T-helper 2 cell treated with Interferon-gamma antibody and Interleukin-4, amounts not matched to agents 5 μg/mL and 100 μg/mL, for 36 hours (primary cell): ENCODE results near the gene MYT1.
"Not testable (repeated sequence)": the region's sequence is repeated elsewhere in the genome, so short reads cannot be mapped to it uniquely, and the experiment has no call there.

Experiments
- DNase-seq: peaks from one replicate; pipeline ENCODE4 v3.0.0; 2021; ENCODE audit warnings: low spot score
- H3K27ac Mint-ChIP-seq: one replicate; pipeline ENCODE4 v1.8.0; 2021; ENCODE audit warnings: mild to moderate bottlenecking, mixed read lengths
- H3K27me3 Mint-ChIP-seq: one replicate; pipeline ENCODE4 v1.8.0; 2021; ENCODE audit warnings: low read depth, mixed read lengths
- H3K36me3 Mint-ChIP-seq: one replicate; pipeline ENCODE4 v1.8.0; 2021; ENCODE audit warnings: low read depth, mixed read lengths
- H3K4me1 Mint-ChIP-seq: one replicate; pipeline ENCODE4 v1.8.0; 2021; ENCODE audit warnings: low read depth, mixed read lengths
- H3K4me3 Mint-ChIP-seq: one replicate; pipeline ENCODE4 v1.8.0; 2022; ENCODE audit warnings: mild to moderate bottlenecking, moderate library complexity, mixed read lengths
- H3K9me3 Mint-ChIP-seq: one replicate; pipeline ENCODE4 v1.8.0; 2021; ENCODE audit warnings: mixed read lengths

The MYT1 gene

DNA sequence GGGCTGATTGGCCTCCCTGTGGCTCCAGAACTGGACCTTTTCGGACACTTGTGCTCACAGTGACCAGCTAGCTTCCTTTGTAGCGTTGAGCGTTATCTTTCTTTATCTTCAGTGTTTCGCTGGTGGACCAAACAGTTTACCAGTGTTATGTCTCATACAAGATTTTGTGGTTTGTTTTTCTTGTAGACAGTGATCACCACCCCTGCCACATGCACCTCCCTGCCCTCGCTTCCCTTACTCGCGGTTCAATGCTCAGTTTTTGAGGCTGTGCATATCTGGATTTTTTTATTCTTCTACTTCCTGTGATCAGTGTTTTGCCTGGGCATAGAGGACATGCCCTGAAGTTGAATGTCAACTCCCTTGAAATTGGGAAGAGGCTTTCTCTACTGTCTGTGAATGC is 16.4 kb downstream of the MYT1 start:
- peaks cover 6% of the 10 kb centered on the region for H3K9me3 Mint-ChIP-seq
- no peak for DNase-seq
- no peak overlapping the region for H3K4me3 Mint-ChIP-seq
- H3K36me3 Mint-ChIP-seq = no peaks in the 10 kb centered on the region
- no peak overlapping the region for H3K27ac Mint-ChIP-seq
- no peaks in the 10 kb centered on the region for H3K27me3 Mint-ChIP-seq
- H3K4me1 Mint-ChIP-seq = no peaks in the 10 kb centered on the region

DNA sequence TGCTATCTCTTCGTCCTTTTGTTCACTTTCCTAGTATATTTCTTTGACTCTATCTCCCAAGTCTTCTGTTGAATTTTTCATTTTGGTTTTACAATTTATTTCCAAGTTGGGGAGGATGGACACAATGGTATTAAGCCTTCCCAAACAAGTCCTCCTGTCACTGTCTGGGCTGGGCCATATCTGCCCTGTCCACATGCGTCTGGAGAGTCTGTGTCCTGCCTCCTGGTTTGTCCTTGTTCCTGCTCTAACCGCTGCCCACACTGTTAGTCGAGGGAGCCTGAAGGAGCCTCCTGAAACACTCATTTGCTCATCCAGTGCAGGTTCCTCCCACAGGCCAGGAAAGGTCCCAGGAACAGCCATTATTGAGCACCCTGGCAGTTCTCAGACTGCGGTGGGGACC is 17.1 kb downstream of the MYT1 start:
- no peak for DNase-seq
- no peaks in the 10 kb centered on the region for H3K36me3 Mint-ChIP-seq
- peak overlapping the region; percentile 35 for H3K27ac Mint-ChIP-seq
- H3K4me3 Mint-ChIP-seq = no peak overlapping the region
- H3K4me1 Mint-ChIP-seq = no peaks in the 10 kb centered on the region
- peaks cover 7% of the 10 kb centered on the region for H3K9me3 Mint-ChIP-seq
- no peaks in the 10 kb centered on the region for H3K27me3 Mint-ChIP-seq

DNA sequence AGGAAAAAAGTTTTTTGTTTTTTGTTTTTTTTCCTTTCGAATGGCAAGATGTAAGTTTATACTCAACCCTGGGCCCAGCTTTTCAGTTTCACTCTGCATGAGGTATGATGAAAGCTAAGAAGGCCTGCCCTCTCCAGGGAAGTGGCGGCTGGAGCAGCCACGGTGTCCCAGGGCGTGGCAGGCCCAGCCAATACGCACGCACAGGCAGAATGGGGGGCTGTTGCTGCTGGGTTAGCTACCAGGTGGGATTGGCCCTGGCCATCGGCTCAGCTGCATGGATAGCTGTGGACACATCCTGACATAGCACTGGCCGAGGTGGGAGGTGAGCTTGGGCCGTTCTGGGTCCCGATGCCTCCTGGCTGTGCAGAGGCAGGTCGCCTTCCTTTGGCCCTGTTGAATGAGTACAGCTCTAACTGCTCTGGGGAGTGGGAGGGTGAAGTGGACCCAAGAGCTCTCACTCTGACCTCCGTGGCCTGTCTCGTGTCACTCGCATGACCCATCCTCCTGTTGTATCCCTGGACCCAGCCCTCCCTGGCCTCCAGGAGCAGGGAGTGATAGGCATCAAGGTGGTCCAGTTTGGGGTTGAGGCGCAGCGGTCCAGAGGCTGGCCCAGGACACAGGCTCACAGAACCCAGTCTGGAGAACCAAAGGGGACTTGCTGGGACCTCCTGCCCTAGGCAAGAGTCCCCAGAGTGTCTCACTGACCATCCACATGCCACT is 18.1 kb downstream of the MYT1 start:
- DNase-seq = no peak
- Mint-ChIP-seq H3K4me3 (no peak overlapping the region), H3K27me3 (no peaks in the 10 kb centered on the region), H3K4me1 (no peaks in the 10 kb centered on the region), H3K9me3 (peaks cover 9% of the 10 kb centered on the region), H3K36me3 (no peaks in the 10 kb centered on the region), H3K27ac (no peak overlapping the region)

DNA sequence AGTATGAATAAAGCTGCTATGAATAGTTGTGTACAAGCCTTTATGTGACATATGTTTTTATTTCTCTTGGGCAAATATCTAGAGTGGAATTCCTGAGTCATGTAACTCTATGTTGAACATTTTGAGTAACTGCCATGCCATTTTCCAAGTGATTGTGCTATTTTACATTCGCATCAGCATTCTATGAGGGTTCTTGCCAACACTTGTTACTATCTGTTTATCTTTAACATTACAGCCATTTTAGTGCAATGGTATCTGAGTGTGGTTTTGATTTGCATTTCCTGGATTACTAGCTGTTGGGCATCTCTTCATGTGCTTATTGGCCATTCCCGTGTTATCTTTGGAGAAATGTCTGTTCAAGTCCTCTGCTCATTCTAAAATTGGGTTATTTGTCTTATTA is 19.1 kb downstream of the MYT1 start:
- no peak overlapping the region for H3K27ac Mint-ChIP-seq
- H3K4me1 Mint-ChIP-seq = no peaks in the 10 kb centered on the region
- H3K27me3 Mint-ChIP-seq = no peaks in the 10 kb centered on the region
- H3K4me3 Mint-ChIP-seq = no peak overlapping the region
- no peak for DNase-seq
- H3K9me3 Mint-ChIP-seq = peaks cover 9% of the 10 kb centered on the region
- H3K36me3 Mint-ChIP-seq = no peaks in the 10 kb centered on the region

DNA sequence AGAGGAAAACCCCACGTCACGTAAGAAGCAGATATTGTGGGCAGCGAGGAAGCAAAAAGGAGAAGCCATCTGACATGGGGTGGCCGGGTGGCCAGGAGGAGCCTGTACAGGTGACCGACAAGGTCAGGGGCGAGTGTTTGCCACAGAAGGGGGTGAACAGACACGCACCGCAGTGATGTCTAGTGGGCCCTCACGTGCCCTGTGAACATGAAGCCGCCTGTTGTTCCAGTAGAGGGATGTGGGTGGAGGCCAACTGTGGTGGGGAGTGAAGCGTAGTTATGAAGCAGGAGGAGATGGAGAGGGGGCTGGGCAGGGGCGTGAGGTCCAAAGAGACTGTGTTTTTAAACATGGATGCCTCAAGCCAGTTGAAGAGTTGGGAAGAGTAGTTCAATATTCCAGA is 20.5 kb downstream of the MYT1 start:
- DNase-seq = no peak
- H3K4me1 Mint-ChIP-seq = no peaks in the 10 kb centered on the region
- no peaks in the 10 kb centered on the region for H3K36me3 Mint-ChIP-seq
- H3K4me3 Mint-ChIP-seq = no peak overlapping the region
- H3K9me3 Mint-ChIP-seq = peaks cover 9% of the 10 kb centered on the region
- H3K27ac Mint-ChIP-seq = no peak overlapping the region
- H3K27me3 Mint-ChIP-seq = no peaks in the 10 kb centered on the region

DNA sequence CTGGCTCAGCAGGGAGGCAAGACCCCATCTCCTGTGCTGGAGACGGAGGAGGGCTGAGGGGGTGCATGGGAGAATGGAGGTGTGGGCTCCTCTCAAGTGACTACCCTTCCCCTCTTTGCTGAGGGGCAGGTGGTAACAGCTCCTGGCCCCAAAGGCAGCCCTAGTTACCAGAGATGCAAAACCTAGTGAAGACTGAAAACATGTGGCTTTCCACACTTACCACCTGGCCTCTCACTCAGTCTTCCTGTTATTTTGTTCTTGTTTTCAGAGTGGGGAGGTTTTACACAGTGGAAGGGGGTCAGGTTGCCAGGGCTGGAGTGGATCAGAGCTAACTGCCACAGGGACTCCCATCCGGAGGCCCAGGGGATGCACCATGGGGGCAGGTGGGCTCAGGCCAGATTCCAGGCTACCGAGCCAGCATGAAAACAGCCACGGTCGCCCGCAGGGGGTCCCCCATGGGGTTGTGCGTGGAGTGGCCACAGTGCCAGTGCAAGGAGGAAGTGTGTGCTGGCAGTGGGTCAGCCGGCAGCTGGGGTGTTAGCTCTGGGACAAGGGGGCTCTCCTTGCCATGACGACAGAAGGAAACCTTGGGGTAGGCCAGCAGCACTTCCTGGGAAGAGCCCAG is 21.1 kb downstream of the MYT1 start:
- Mint-ChIP-seq H3K27ac (no peak overlapping the region), H3K4me1 (no peaks in the 10 kb centered on the region), H3K4me3 (no peak overlapping the region), H3K9me3 (peaks cover 9% of the 10 kb centered on the region), H3K27me3 (no peaks in the 10 kb centered on the region), H3K36me3 (no peaks in the 10 kb centered on the region)
- DNase-seq = no peak

DNA sequence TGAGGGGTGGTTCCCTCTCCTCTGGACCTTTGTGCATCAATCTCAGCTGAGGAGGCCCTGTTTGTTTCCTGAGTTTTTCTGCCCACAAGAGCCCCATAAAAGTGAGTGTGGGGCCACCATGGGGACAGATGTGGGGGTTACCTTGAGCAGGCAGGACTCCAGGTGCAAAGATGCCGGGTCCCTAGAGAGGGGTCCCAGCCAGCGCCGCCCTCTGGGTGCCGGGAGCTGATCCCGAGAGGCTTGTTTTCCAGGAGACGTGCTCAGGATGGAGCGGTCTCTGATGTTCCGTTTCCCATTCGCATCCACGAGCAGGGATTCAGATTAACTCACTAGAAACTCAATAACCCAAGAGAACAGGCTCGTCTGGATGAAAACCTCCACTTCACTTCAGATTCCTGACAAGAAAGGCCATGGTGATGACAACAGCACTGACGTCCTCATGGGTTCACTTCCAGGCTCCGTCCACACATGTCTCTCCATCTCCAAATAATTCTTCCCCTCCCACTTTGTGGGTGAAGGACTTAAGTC is 21.9 kb downstream of the MYT1 start:
- no peak for DNase-seq
- no peaks in the 10 kb centered on the region for H3K36me3 Mint-ChIP-seq
- H3K4me1 Mint-ChIP-seq = no peaks in the 10 kb centered on the region
- H3K27ac Mint-ChIP-seq = no peak overlapping the region
- H3K4me3 Mint-ChIP-seq = no peak overlapping the region
- peaks cover 9% of the 10 kb centered on the region for H3K9me3 Mint-ChIP-seq
- H3K27me3 Mint-ChIP-seq = no peaks in the 10 kb centered on the region

DNA sequence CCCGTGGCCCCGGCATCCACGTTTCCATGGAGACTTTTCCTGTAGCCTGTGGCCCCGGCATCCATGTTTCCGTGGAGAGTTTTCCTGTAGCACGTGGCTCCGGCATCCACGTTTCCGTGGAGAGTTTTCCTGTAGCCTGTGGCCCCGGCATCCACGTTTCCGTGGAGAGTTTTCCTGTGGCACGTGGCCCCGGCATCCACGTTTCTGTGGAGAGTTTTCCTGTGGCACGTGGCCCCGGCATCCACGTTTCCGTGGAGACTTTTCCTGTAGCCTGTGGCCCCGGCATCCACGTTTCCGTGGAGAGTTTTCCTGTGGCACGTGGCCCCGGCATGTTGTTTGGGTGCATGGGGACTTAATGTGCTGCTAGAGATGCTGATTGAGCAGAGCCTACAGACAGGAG is 23.0 kb downstream of the MYT1 start:
- H3K27me3 Mint-ChIP-seq, H3K4me3 Mint-ChIP-seq, H3K4me1 Mint-ChIP-seq: not testable (repeated sequence)

DNA sequence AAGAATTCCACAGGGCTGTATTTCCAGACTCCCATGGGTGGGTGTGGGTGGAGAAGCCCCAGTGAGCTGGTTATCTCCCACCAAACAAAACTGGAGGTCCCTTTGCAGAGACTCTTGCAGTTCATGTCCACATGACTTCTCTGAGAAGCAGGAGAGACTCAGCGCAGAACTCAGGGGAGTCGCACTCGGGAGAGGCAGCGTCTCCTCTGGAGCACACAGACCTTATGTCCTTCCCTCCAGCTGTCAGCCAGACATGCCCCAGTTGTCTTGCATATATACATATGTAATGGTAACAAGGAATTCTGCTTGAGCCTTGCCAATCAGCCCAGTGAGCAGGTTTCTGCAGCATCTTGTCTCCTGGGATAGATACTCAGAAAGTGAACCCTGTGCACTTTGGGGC is 23.8 kb downstream of the MYT1 start:
- Mint-ChIP-seq H3K9me3 (peaks cover 9% of the 10 kb centered on the region), H3K4me3 (no peak overlapping the region), H3K27ac (no peak overlapping the region), H3K27me3 (no peaks in the 10 kb centered on the region), H3K36me3 (no peaks in the 10 kb centered on the region), H3K4me1 (no peaks in the 10 kb centered on the region)
- DNase-seq = no peak

More for the DNA sequence above, 23.0 kb downstream of the MYT1 start:
- not testable (repeated sequence) for DNase-seq, H3K9me3 Mint-ChIP-seq, H3K36me3 Mint-ChIP-seq, H3K27ac Mint-ChIP-seq

DNA sequence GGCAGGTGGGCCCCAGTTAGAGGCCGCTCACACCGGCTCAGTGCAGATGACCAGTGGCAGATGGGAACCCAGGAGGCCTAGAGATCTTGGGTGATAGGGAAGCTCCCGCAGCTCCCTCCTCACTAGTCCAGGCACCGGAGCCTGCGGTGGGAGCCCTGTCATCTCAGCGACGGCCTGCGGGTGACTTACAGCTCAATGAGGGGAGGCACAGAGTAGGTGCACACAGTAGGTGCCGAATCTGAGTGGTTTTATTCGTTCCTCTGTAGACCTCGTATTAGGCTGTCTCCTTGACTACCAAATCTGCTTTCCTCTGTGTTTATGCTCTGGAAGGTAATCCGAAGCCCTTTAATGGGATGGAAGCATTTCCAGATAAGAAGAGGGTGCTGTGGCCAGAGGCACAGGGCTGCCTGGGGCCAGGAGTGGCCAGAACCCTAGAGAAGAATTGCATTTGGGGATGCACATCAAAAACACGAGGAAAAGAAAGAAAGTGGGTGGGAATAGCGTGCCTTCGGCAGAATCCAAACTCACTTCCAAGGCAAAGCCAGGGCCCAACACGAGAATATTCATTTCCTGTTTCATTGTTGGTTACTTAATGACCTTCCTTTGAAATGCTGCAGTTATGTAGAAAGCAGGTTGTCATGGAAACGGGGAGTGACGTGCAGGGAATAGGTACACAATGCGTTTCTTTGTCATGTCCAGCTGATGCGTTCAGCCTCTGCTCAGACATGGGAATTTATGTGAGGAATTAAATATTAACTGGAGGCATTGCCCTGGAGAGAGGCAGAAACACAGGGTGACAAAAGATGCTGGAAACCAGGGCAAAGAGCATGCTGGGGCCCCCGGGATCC is 24.7 kb downstream of the MYT1 start:
- H3K27ac Mint-ChIP-seq = no peak overlapping the region
- no peak overlapping the region for H3K4me3 Mint-ChIP-seq
- H3K27me3 Mint-ChIP-seq = no peaks in the 10 kb centered on the region
- H3K36me3 Mint-ChIP-seq = no peaks in the 10 kb centered on the region
- H3K4me1 Mint-ChIP-seq = no peaks in the 10 kb centered on the region
- peaks cover 9% of the 10 kb centered on the region for H3K9me3 Mint-ChIP-seq
- no peak for DNase-seq

DNA sequence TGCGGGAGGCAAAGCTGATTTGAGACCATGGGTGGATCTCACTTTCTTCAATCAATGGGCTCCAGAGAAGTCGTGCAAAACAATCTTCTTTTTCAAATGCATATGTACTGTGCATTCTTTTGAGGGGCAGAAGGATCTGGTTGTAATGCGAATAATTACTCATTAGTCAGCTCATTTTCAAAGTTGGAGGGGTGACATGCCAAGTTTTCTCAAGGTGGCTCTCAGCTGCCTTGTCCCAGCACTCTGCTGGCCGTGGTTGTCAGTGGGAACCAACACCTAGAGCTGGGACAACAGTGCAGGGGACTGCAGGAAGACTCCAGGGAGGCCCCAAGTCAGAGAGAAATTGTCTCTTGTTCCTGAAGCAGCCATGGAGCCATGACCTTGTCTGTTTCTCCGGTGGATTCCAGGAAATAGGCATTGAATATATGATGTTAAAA is 25.3 kb downstream of the MYT1 start:
- Mint-ChIP-seq H3K4me1 (no peaks in the 10 kb centered on the region), H3K36me3 (no peaks in the 10 kb centered on the region), H3K4me3 (no peak overlapping the region), H3K27me3 (no peaks in the 10 kb centered on the region), H3K9me3 (peaks cover 9% of the 10 kb centered on the region), H3K27ac (no peak overlapping the region)
- no peak for DNase-seq

DNA sequence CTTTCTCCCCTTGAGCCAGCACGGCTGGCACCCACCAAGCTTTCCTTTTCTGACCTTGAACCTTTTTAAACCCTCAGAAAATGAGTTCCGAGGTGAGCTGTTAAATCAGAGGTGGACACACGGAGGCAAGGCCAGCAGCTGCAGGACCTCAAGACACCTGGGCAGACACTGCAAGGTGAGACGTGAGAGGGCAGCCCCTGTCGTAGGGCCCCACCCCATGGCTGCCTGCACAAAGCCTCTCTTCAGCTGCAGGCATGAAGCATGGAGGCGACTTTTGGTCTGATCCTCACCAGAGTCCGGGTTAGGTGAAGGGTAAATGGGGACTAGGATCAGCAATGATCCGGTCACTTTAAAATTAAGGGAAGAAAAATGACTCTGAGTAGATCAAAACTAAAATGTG is 25.7 kb downstream of the MYT1 start:
- peaks cover 6% of the 10 kb centered on the region for H3K9me3 Mint-ChIP-seq

DNA sequence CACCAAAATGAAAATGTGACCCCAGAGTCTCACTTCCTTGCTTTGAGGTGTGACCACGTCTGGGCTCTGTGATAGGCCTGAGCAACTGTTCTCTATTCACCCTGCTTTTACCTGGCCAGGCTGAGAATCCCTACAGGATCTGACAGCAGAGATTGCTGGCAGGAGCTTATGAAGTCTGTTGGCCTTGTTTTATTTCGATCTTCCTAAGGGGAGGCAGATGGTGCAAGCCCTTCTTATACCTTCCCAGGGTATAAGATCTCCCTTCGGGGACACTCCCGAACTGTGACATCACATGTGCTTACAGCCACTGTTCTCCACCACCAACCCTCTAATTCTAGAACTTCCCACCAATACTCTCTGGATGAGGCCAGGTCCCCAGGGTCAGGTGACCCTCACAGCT is 26.8 kb downstream of the MYT1 start:
- DNase-seq = no peak
- Mint-ChIP-seq H3K4me1 (no peaks in the 10 kb centered on the region), H3K27ac (no peak overlapping the region), H3K9me3 (peaks cover 3% of the 10 kb centered on the region), H3K36me3 (no peaks in the 10 kb centered on the region), H3K27me3 (no peaks in the 10 kb centered on the region), H3K4me3 (no peak overlapping the region)

More for the DNA sequence above, 25.7 kb downstream of the MYT1 start:
- Mint-ChIP-seq H3K4me1 (no peaks in the 10 kb centered on the region), H3K27me3 (no peaks in the 10 kb centered on the region), H3K27ac (no peak overlapping the region), H3K4me3 (no peak overlapping the region), H3K36me3 (no peaks in the 10 kb centered on the region)
- no peak for DNase-seq

DNA sequence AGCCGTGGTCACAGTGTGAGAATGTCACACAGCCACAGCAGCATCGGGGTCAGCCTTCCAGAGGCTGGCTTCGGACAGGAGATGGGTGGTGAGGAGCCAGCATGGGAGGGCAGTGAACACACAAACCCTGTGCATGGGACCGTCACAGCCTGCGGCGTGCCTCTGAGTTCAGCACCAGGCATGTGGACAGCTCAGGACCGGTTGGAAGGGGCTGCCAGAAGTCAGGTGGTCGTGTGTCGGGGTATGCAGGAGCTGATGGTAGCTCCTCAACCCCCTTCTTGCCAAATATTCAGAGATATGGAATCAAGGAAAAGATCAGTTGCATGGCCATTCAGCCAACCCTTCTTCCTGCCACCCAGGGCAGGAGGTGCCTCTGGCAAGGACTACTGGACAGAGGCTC is 28.2 kb downstream of the MYT1 start:
- DNase-seq = no peak
- Mint-ChIP-seq H3K36me3 (no peaks in the 10 kb centered on the region), H3K9me3 (no peaks in the 10 kb centered on the region), H3K27ac (no peak overlapping the region), H3K4me1 (no peaks in the 10 kb centered on the region), H3K4me3 (no peak overlapping the region), H3K27me3 (no peaks in the 10 kb centered on the region)
